ENCODE data around the gene CAMK2A.

CAMK2A gene

GRCh38 chr5:150184990-150185912 lies 104.3 kb downstream of the CAMK2A start:
- H3K27me3 Mint-ChIP-seq, result peaks cover 12% of the 10 kb centered on the region
- H3K27ac Mint-ChIP-seq, result no peak overlapping the region
- no peaks in the 10 kb centered on the region for H3K4me1 Mint-ChIP-seq (ENCODE audit: low read depth)
- no peaks in the 10 kb centered on the region for H3K36me3 Mint-ChIP-seq (ENCODE audit: low read depth)
- H3K9me3 Mint-ChIP-seq, result no peaks in the 10 kb centered on the region
- no peak overlapping the region for H3K4me3 Mint-ChIP-seq

GRCh38 chr5:150184006-150184405 lies 105.6 kb downstream of the CAMK2A start:
- no peak overlapping the region for H3K27ac Mint-ChIP-seq
- peaks cover 4% of the 10 kb centered on the region for H3K27me3 Mint-ChIP-seq
- H3K9me3 Mint-ChIP-seq, result no peaks in the 10 kb centered on the region
- H3K4me1 Mint-ChIP-seq (ENCODE audit: low read depth), result no peaks in the 10 kb centered on the region
- H3K36me3 Mint-ChIP-seq (ENCODE audit: low read depth), result no peaks in the 10 kb centered on the region
- no peak overlapping the region for H3K4me3 Mint-ChIP-seq

GRCh38 chr5:150183436-150183835 lies 106.1 kb downstream of the CAMK2A start:
- H3K4me1 Mint-ChIP-seq (ENCODE audit: low read depth), result no peaks in the 10 kb centered on the region
- H3K9me3 Mint-ChIP-seq, result no peaks in the 10 kb centered on the region
- peaks cover 3% of the 10 kb centered on the region for H3K27me3 Mint-ChIP-seq
- H3K4me3 Mint-ChIP-seq, result no peak overlapping the region
- no peaks in the 10 kb centered on the region for H3K36me3 Mint-ChIP-seq (ENCODE audit: low read depth)
- no peak overlapping the region for H3K27ac Mint-ChIP-seq

GRCh38 chr5:150182774-150183173 lies 106.8 kb downstream of the CAMK2A start:
- Mint-ChIP-seq H3K4me1 (ENCODE audit: low read depth) (no peaks in the 10 kb centered on the region), H3K27me3 (peaks cover 3% of the 10 kb centered on the region), H3K27ac (no peak overlapping the region), H3K9me3 (no peaks in the 10 kb centered on the region), H3K36me3 (ENCODE audit: low read depth) (no peaks in the 10 kb centered on the region), H3K4me3 (no peak overlapping the region)

GRCh38 chr5:150181766-150182545 lies 107.6 kb downstream of the CAMK2A start:
- no peak overlapping the region for H3K4me3 Mint-ChIP-seq
- H3K4me1 Mint-ChIP-seq (ENCODE audit: low read depth), result no peaks in the 10 kb centered on the region
- no peaks in the 10 kb centered on the region for H3K36me3 Mint-ChIP-seq (ENCODE audit: low read depth)
- no peak overlapping the region for H3K27ac Mint-ChIP-seq
- H3K27me3 Mint-ChIP-seq, result no peaks in the 10 kb centered on the region
- H3K9me3 Mint-ChIP-seq, result no peaks in the 10 kb centered on the region

- Mint-ChIP-seq H3K27ac (no peak overlapping the region), H3K4me1 (ENCODE audit: low read depth) (no peaks in the 10 kb centered on the region), H3K9me3 (no peaks in the 10 kb centered on the region), H3K27me3 (no peaks in the 10 kb centered on the region), H3K4me3 (no peak overlapping the region), H3K36me3 (ENCODE audit: low read depth) (no peaks in the 10 kb centered on the region)
These were observed 108.5 kb downstream of the CAMK2A start for GRCh38 chr5:150181027-150181426.

GRCh38 chr5:150180241-150181026 lies 109.1 kb downstream of the CAMK2A start:
- no peaks in the 10 kb centered on the region for H3K9me3 Mint-ChIP-seq
- H3K4me1 Mint-ChIP-seq (ENCODE audit: low read depth), result no peaks in the 10 kb centered on the region
- H3K4me3 Mint-ChIP-seq, result no peak overlapping the region
- H3K27ac Mint-ChIP-seq, result no peak overlapping the region
- H3K36me3 Mint-ChIP-seq (ENCODE audit: low read depth), result no peaks in the 10 kb centered on the region
- no peaks in the 10 kb centered on the region for H3K27me3 Mint-ChIP-seq

GRCh38 chr5:150179019-150179620 lies 110.5 kb downstream of the CAMK2A start:
- Mint-ChIP-seq H3K4me1 (ENCODE audit: low read depth) (no peaks in the 10 kb centered on the region), H3K4me3 (no peak overlapping the region), H3K36me3 (ENCODE audit: low read depth) (no peaks in the 10 kb centered on the region), H3K27me3 (no peaks in the 10 kb centered on the region), H3K9me3 (no peaks in the 10 kb centered on the region), H3K27ac (no peak overlapping the region)

- Mint-ChIP-seq H3K4me1 (ENCODE audit: low read depth) (no peaks in the 10 kb centered on the region), H3K27me3 (peaks cover 3% of the 10 kb centered on the region), H3K27ac (no peak overlapping the region), H3K36me3 (ENCODE audit: low read depth) (no peaks in the 10 kb centered on the region), H3K9me3 (no peaks in the 10 kb centered on the region), H3K4me3 (no peak overlapping the region)
These were observed 111.3 kb downstream of the CAMK2A start for GRCh38 chr5:150178262-150178661.

- no peaks in the 10 kb centered on the region for H3K9me3 Mint-ChIP-seq
- peaks cover 6% of the 10 kb centered on the region for H3K27me3 Mint-ChIP-seq
- no peak overlapping the region for H3K27ac Mint-ChIP-seq
- H3K36me3 Mint-ChIP-seq (ENCODE audit: low read depth), result no peaks in the 10 kb centered on the region
- no peaks in the 10 kb centered on the region for H3K4me1 Mint-ChIP-seq (ENCODE audit: low read depth)
- H3K4me3 Mint-ChIP-seq, result no peak overlapping the region
These were observed 111.9 kb downstream of the CAMK2A start for GRCh38 chr5:150177721-150178120.

GRCh38 chr5:150176745-150177477 lies 112.7 kb downstream of the CAMK2A start:
- Mint-ChIP-seq H3K4me1 (ENCODE audit: low read depth) (no peaks in the 10 kb centered on the region), H3K27ac (no peak overlapping the region), H3K36me3 (ENCODE audit: low read depth) (no peaks in the 10 kb centered on the region), H3K4me3 (no peak overlapping the region), H3K9me3 (no peaks in the 10 kb centered on the region), H3K27me3 (peaks cover 9% of the 10 kb centered on the region)

GRCh38 chr5:150175536-150175935 lies 114.0 kb downstream of the CAMK2A start:
- Mint-ChIP-seq H3K36me3 (ENCODE audit: low read depth) (no peaks in the 10 kb centered on the region), H3K4me1 (ENCODE audit: low read depth) (no peaks in the 10 kb centered on the region), H3K27me3 (peaks cover 17% of the 10 kb centered on the region)

GRCh38 chr5:150175076-150175475 lies 114.5 kb downstream of the CAMK2A start:
- no peaks in the 10 kb centered on the region for H3K9me3 Mint-ChIP-seq
- H3K36me3 Mint-ChIP-seq (ENCODE audit: low read depth), result no peaks in the 10 kb centered on the region
- H3K27ac Mint-ChIP-seq, result no peak overlapping the region
- H3K27me3 Mint-ChIP-seq, result peaks cover 21% of the 10 kb centered on the region
- H3K4me3 Mint-ChIP-seq, result no peak overlapping the region
- no peaks in the 10 kb centered on the region for H3K4me1 Mint-ChIP-seq (ENCODE audit: low read depth)

More at GRCh38 chr5:150175536-150175935, 114.0 kb downstream of the CAMK2A start:
- Mint-ChIP-seq H3K9me3 (no peaks in the 10 kb centered on the region), H3K27ac (no peak overlapping the region), H3K4me3 (no peak overlapping the region)

- H3K27ac Mint-ChIP-seq, result no peak overlapping the region
These were observed 115.3 kb downstream of the CAMK2A start for GRCh38 chr5:150174285-150174684.

More at GRCh38 chr5:150174285-150174684, 115.3 kb downstream of the CAMK2A start:
- Mint-ChIP-seq H3K27me3 (peaks cover 28% of the 10 kb centered on the region), H3K4me1 (ENCODE audit: low read depth) (no peaks in the 10 kb centered on the region), H3K9me3 (no peaks in the 10 kb centered on the region), H3K4me3 (no peak overlapping the region), H3K36me3 (ENCODE audit: low read depth) (no peaks in the 10 kb centered on the region)
